H1 (cell line): ENCODE results near the gene PPP1R12C. TPM values are rescaled to one million over a fixed set of nuclear protein-coding genes. Genes with fewer than 3 reads are reported as not detected.

Experiments used
- CTCF ChIA-PET: fragments of 300-600 bp; sonication (Branson Sonifier 250); formaldehyde crosslinking; loops from one replicate; lab custom pipeline; 2021; ENCODE audit not compliant: partially characterized antibody; lab: Charles Lee
- POLR2A ChIA-PET: fragments of 300-600 bp; sonication (Branson Sonifier 250); formaldehyde crosslinking; loops from one replicate; lab custom pipeline; 2021; ENCODE audit warnings: inconsistent platforms; ENCODE audit not compliant: partially characterized antibody; lab: Charles Lee
- DNase-seq, 2 experiments: peaks; one replicate each; pipeline versions ENCODE4 v3.0.0 to v3.0.0-alpha.2; 2010 to 2022; ENCODE audit warnings: low spot score in 2 of 2, low read depth in 1 of 2, mixed read lengths in 1 of 2
- FAIRE-seq: peaks from 2 replicates; lab custom pipeline; 2011; peaks lifted over from hg19 to GRCh38; lab: Jason Lieb, UNC
- H2AFZ ChIP-seq: 2 replicates; pipeline ENCODE4 v1.8.1; 2012; ENCODE audit warnings: low read length, inconsistent platforms
- H2AK5ac ChIP-seq: 2 replicates; pipeline ENCODE4 v1.6.1; 2013; ENCODE audit warnings: low read depth, low read length
- H2BK120ac ChIP-seq: replicated peaks from 2 replicates; pipeline ENCODE3; 2013; ENCODE audit warnings: low read depth, low read length, inconsistent platforms
- H2BK12ac ChIP-seq: 2 replicates; pipeline ENCODE4 v1.6.1; 2013; ENCODE audit warnings: low read depth, low read length
- H2BK15ac ChIP-seq: 2 replicates; pipeline ENCODE4 v1.6.1; 2013; ENCODE audit warnings: low read length
- H2BK20ac ChIP-seq: 2 replicates; pipeline ENCODE4 v1.6.1; 2013; ENCODE audit warnings: low read length
- H2BK5ac ChIP-seq: 2 replicates; pipeline ENCODE4 v1.6.1; 2013; ENCODE audit warnings: low read depth, low read length
- H3K14ac ChIP-seq: 2 replicates; pipeline ENCODE4 v1.6.1; 2013; ENCODE audit warnings: inconsistent platforms; ENCODE audit not compliant: insufficient read length
- H3K18ac ChIP-seq: 2 replicates; pipeline ENCODE4 v1.6.1; 2013; ENCODE audit warnings: low read length; ENCODE audit errors: extremely low read depth
- H3K23ac ChIP-seq: 2 replicates; pipeline ENCODE4 v1.6.1; 2013; ENCODE audit warnings: inconsistent platforms; ENCODE audit not compliant: insufficient read length
- H3K23me2 ChIP-seq: 2 replicates; pipeline ENCODE4 v1.6.1; 2013; ENCODE audit warnings: low read depth, low read length
- H3K27ac ChIP-seq: 2 replicates; pipeline ENCODE4 v1.6.1; 2011; ENCODE audit warnings: low read depth, low read length, inconsistent platforms
- H3K27me3 ChIP-seq, 4 experiments: replicated peaks in 1 of 4; 1 replicate in 1 of 4; 2 replicates in 3 of 4; pipeline versions ENCODE4 v1.6.1 to v1.8.1; 2011 to 2013; ENCODE audit warnings: low read length in 3 of 4, mild to moderate bottlenecking in 3 of 4, inconsistent platforms in 2 of 4, mixed read lengths in 2 of 4, moderate library complexity in 1 of 4; ENCODE audit not compliant: control insufficient read depth in 3 of 4, insufficient read depth in 3 of 4; ENCODE audit errors: extremely low read depth in 1 of 4
- H3K36me3 ChIP-seq, 4 experiments: 2 replicates each; pipeline versions ENCODE4 v1.6.1 to v1.8.1; 2011 to 2013; ENCODE audit warnings: mild to moderate bottlenecking in 4 of 4, low read length in 3 of 4, moderate library complexity in 2 of 4, control low read depth in 1 of 4, inconsistent platforms in 1 of 4; ENCODE audit not compliant: insufficient read depth in 4 of 4, control insufficient read depth in 2 of 4
- H3K4ac ChIP-seq: replicated peaks from 2 replicates; pipeline ENCODE3; 2013; ENCODE audit warnings: low read length, low read depth, mixed read lengths, inconsistent platforms; ENCODE audit not compliant: insufficient read length
- H3K4me1 ChIP-seq, 4 experiments: replicated peaks in 1 of 4; 1 replicate in 1 of 4; 2 replicates in 3 of 4; pipeline versions ENCODE4 v1.6.1 to v1.8.1; 2011 to 2013; ENCODE audit warnings: low read length in 3 of 4, inconsistent platforms in 2 of 4, mixed read lengths in 1 of 4; ENCODE audit not compliant: insufficient read depth in 4 of 4, control insufficient read depth in 3 of 4
- H3K4me2 ChIP-seq, 2 experiments: 2 replicates each; pipeline versions ENCODE4 v1.6.1 to v1.8.1; 2011 to 2013; ENCODE audit warnings: low read depth in 2 of 2, low read length in 2 of 2, control low read depth in 1 of 2, inconsistent platforms in 1 of 2, mild to moderate bottlenecking in 1 of 2; ENCODE audit not compliant: insufficient read depth in 1 of 2
- H3K4me3 ChIP-seq, 4 experiments: fragments of 200-600, 300-600 bp in 1 of 4; sonication (generic), shearing (Covaris generic), sonication (Bioruptor Twin) in 1 of 4; 2 replicates each; pipeline versions ENCODE4 v1.5.1 to v1.8.1; 2011 to 2016; ENCODE audit warnings: low read length in 4 of 4, low read depth in 3 of 4, control low read depth in 2 of 4, inconsistent platforms in 2 of 4, mild to moderate bottlenecking in 2 of 4, mixed read lengths in 1 of 4, moderate library complexity in 1 of 4; ENCODE audit not compliant: insufficient read depth in 2 of 4; ENCODE audit errors: extremely low read depth in 1 of 4
- H3K56ac ChIP-seq: replicated peaks from 2 replicates; pipeline ENCODE3; 2013; ENCODE audit warnings: low read depth, mild to moderate bottlenecking, mixed read lengths, low read length, inconsistent platforms; ENCODE audit not compliant: insufficient read length
- H3K79me1 ChIP-seq: 2 replicates; pipeline ENCODE4 v1.6.1; 2013; ENCODE audit warnings: low read depth, low read length, control low read depth
- H3K79me2 ChIP-seq, 2 experiments: 2 replicates each; pipeline versions ENCODE4 v1.6.1 to v1.8.1; 2012 to 2013; ENCODE audit warnings: low read length in 2 of 2, mild to moderate bottlenecking in 2 of 2, inconsistent platforms in 1 of 2; ENCODE audit not compliant: insufficient read depth in 2 of 2, control insufficient read depth in 1 of 2
- H3K9ac ChIP-seq, 4 experiments: replicated peaks in 1 of 4; 1 replicate in 1 of 4; 2 replicates in 3 of 4; pipeline versions ENCODE4 v1.6.1 to v1.8.1; 2011 to 2013; ENCODE audit warnings: low read depth in 3 of 4, low read length in 3 of 4, control low read depth in 2 of 4, mild to moderate bottlenecking in 2 of 4, moderate library complexity in 2 of 4, inconsistent platforms in 1 of 4; ENCODE audit errors: extremely low read depth in 1 of 4
- H3K9me3 ChIP-seq, 2 experiments: 2 replicates each; pipeline versions ENCODE4 v1.6.1 to v1.8.1; 2012 to 2013; ENCODE audit warnings: mild to moderate bottlenecking in 2 of 2, moderate library complexity in 2 of 2, control low read depth in 1 of 2, inconsistent platforms in 1 of 2, low read depth in 1 of 2, low read length in 1 of 2, mixed read lengths in 1 of 2; ENCODE audit not compliant: insufficient read depth in 2 of 2
- H4K20me1 ChIP-seq, 2 experiments: replicated peaks in 1 of 2; 2 replicates each; pipeline versions ENCODE3 to v1.8.1; 2011 to 2013; ENCODE audit warnings: inconsistent platforms in 2 of 2, low read length in 2 of 2, mild to moderate bottlenecking in 1 of 2; ENCODE audit not compliant: insufficient read depth in 2 of 2, control insufficient read depth in 1 of 2
- H4K5ac ChIP-seq: 2 replicates; pipeline ENCODE4 v1.6.1; 2013; ENCODE audit warnings: low read length, low read depth, mixed read lengths, inconsistent platforms; ENCODE audit not compliant: insufficient read length
- H4K8ac ChIP-seq: 2 replicates; pipeline ENCODE4 v1.8.0; 2013; ENCODE audit warnings: mild to moderate bottlenecking, moderate library complexity, low read length, inconsistent platforms; ENCODE audit not compliant: insufficient read depth; ENCODE audit errors: extremely low read depth
- H4K91ac ChIP-seq: replicated peaks from 2 replicates; pipeline ENCODE3; 2013; ENCODE audit warnings: low read length, mixed read lengths, inconsistent platforms; ENCODE audit not compliant: insufficient read length
- EP300 ChIP-seq, 2 experiments: IDR thresholded peaks; 1 replicate in 1 of 2; 2 replicates in 1 of 2; pipeline ENCODE4 v1.6.1; 2011 to 2012; ENCODE audit warnings: low read depth in 2 of 2, low read length in 2 of 2, mild to moderate bottlenecking in 2 of 2, borderline replicate concordance in 1 of 2, inconsistent platforms in 1 of 2, moderate library complexity in 1 of 2
- WGBS, 2 experiments: shearing (Covaris generic) in 1 of 2; methylation state at CpG; one replicate each; pipeline versions ENCODE4 v1.1.6 to v1.1.7; 2013 to 2015; ENCODE audit warnings: low lambda C conversion rate in 2 of 2, mixed read lengths in 2 of 2, inconsistent platforms in 1 of 2, low coverage in 1 of 2, missing lambda C conversion rate in 1 of 2; ENCODE audit not compliant: insufficient replicate concordance in 2 of 2, insufficient coverage in 1 of 2, insufficient read length in 1 of 2; ENCODE audit errors: extremely low coverage in 1 of 2, missing lambda C conversion rate in 1 of 2; 5-methylcytosine and 5-hydroxymethylcytosine counted together
- polyA plus RNA-seq, 7 experiments: library from polyadenylated mRNA; depleted of rRNA in 3 of 7; stranded (reverse) in 5 of 7; unstranded in 2 of 7; fragments of >200 nt in 5 of 7; fragments of 200-250 nt in 2 of 7; gene quantifications; 1 replicate in 5 of 7; 2 replicates in 1 of 7; 4 replicates in 1 of 7; pipeline versions ENCODE4 v1.2.1 to v1.2.3, GENCODE V29; 2011 to 2013; ENCODE audit warnings: missing spikeins in 2 of 7, mixed read lengths in 2 of 7
- total RNA-seq: library from RNA; stranded (reverse); fragmentation: NEBNext Ultra II Directional; extraction: Animal tissue kit (Norgen Biotek cat#: 25700); gene quantifications from 2 replicates; pipeline ENCODE4 v1.2.1, GENCODE V29; 2021

The PPP1R12C gene
- total and polyA plus RNA-seq, 2 of the 8 experiments (the other 6 are each of a cell fraction or from before 2014, with no cell fraction given) = 31.7 to 71.5 TPM

- Histone ChIP-seq H4K8ac (no peak overlapping the region; the same call in 1 of the 2 replicates), H3K23ac (no peak overlapping the region), H3K9me3 (no peaks in the 10 kb centered on the region), H4K5ac (no peak overlapping the region), H3K4me2 (no peak overlapping the region; a peak in 1 of 4 replicates), H3K14ac (no peak overlapping the region), H3K79me2 (no peaks in the 10 kb centered on the region), H3K4me1 (peaks cover 0 to 15% (median 11%) of the 10 kb centered on the region in 4 experiments; a peak in 6 of 7 replicates), H3K36me3 (no peaks in the 10 kb centered on the region), H2AK5ac (peak overlapping the region; percentile 24; the same call in 1 of the 2 replicates), H3K56ac (no peak overlapping the region), H2AFZ (no peak overlapping the region), H3K18ac (no peak overlapping the region), H3K79me1 (no peaks in the 10 kb centered on the region), H4K91ac (no peak overlapping the region), H2BK120ac (no peak overlapping the region), H3K9ac (no peak overlapping the region), H3K4me3 (no peak overlapping the region), H3K27me3 (peaks cover 0 to 13% (median 11%) of the 10 kb centered on the region in 4 experiments; a peak in 6 of 7 replicates), H2BK20ac (no peak overlapping the region), H3K23me2 (peaks cover 14% of the 10 kb centered on the region), H4K20me1 (peaks cover 0 to 4% of the 10 kb centered on the region in 2 experiments), H3K4ac (no peak overlapping the region), H3K27ac (no peak overlapping the region), H2BK15ac (no peak overlapping the region), H2BK12ac (peak overlapping the region; percentile 55; the same call in 1 of the 2 replicates), H2BK5ac (no peak overlapping the region)
- ChIA-PET CTCF (interaction anchor here (1.2 kb wide), 1 partner anchor 10 kb away, joined by 3 read pairs; no protein-coding TSS in a partner anchor), POLR2A (interaction anchor here (3.8 to 5.1 kb wide), 3 partner anchors 9 to 20 kb away, joined by 10 to 33 read pairs (median 22); no protein-coding TSS in a partner anchor)
- 84% methylated on average over 5 of the region's 5 CpGs; no CpG with 5 or more reads in 1 of the 2 experiments for WGBS, 2 experiments
- no peak for DNase-seq
- FAIRE-seq = no peak
- TF ChIP-seq EP300 (IDR thresholded peaks at IDR 0.05; ENCODE audit: borderline replicate concordance in 1 of 2, low read depth in 2 of 2, low read length in 2 of 2) = no peak
Measured at GRCh38 chr19:55078996-55079395, 38.4 kb downstream of the PPP1R12C start.
